ENCODE results near the gene RDH13. TPM values are rescaled to one million over a fixed set of nuclear protein-coding genes. Genes with fewer than 3 reads are reported as not detected.

Gene RDH13
- total and polyA plus RNA-seq, 4 donors, result 9.2 to 30.5 (median 18.6) TPM

- 30 to 33% methylated on average over 17 of the region's 17 CpGs for WGBS, 2 donors
Observed at GRCh38 chr19:55087542-55087901, 24.6 kb upstream of the RDH13 start.

GRCh38 chr19:55086730-55087541, 24.0 kb upstream of the RDH13 start:
- H3K36me3 ChIP-seq (ENCODE audit: control insufficient read depth in 4 of 4, insufficient read depth in 4 of 4, low read length in 4 of 4), result peaks cover 0 to 15% (median 3%) of the 10 kb centered on the region in 4 donors
- H3K27me3 ChIP-seq (ENCODE audit: control insufficient read depth in 3 of 3, insufficient read depth in 3 of 3, low read length in 2 of 3), result peaks cover 0 to 53% (median 37%) of the 10 kb centered on the region in 3 donors
- WGBS, 2 donors, result 3 to 4% methylated on average over 74 of the region's 74 CpGs
- no peaks in the 10 kb centered on the region for H3K9me3 ChIP-seq (ENCODE audit: control insufficient read depth in 4 of 4, insufficient read depth in 3 of 4, low read length in 3 of 4)
- H3K27ac ChIP-seq (ENCODE audit: low read depth in 1 of 2, low read length in 1 of 2), result peak overlapping the region in 1 of 2 donors; percentile 9
- no peak for TF ChIP-seq CTCF (IDR thresholded peaks at IDR 0.05; ENCODE audit: control extremely low read depth, extremely low read depth)
- no peak overlapping the region for H3K4me3 ChIP-seq
- H3K4me1 ChIP-seq (ENCODE audit: control insufficient read depth in 5 of 5, insufficient read depth in 5 of 5, low read length in 5 of 5), result peaks cover 0 to 17% (median 4%) of the 10 kb centered on the region in 5 donors
- DNase-seq (peak; percentile 90 to 92 (median 91)), ATAC-seq (ENCODE audit: insufficient read depth, low FRiP score) (peak; percentile 88)
- H3K9ac ChIP-seq (ENCODE audit: insufficient read depth in 1 of 2, low read length in 2 of 2), result no peak overlapping the region

More at GRCh38 chr19:55087542-55087901, 24.6 kb upstream of the RDH13 start:
- DNase-seq (peak in 2 of 3 donors; percentile 24 to 35), ATAC-seq (ENCODE audit: insufficient read depth, low FRiP score) (no peak)
- Histone ChIP-seq H3K36me3 (ENCODE audit: control insufficient read depth in 4 of 4, insufficient read depth in 4 of 4, low read length in 4 of 4) (peaks cover 0 to 21% (median 4%) of the 10 kb centered on the region in 4 donors), H3K4me3 (no peak overlapping the region), H3K27me3 (ENCODE audit: control insufficient read depth in 3 of 3, insufficient read depth in 3 of 3, low read length in 2 of 3) (peaks cover 0 to 48% (median 31%) of the 10 kb centered on the region in 3 donors), H3K9me3 (ENCODE audit: control insufficient read depth in 4 of 4, insufficient read depth in 3 of 4, low read length in 3 of 4) (no peaks in the 10 kb centered on the region), H3K27ac (ENCODE audit: low read depth in 1 of 2, low read length in 1 of 2) (peak overlapping the region in 1 of 2 donors; percentile 9), H3K4me1 (ENCODE audit: control insufficient read depth in 5 of 5, insufficient read depth in 5 of 5, low read length in 5 of 5) (peaks cover 0 to 17% (median under 1%) of the 10 kb centered on the region in 5 donors), H3K9ac (ENCODE audit: insufficient read depth in 1 of 2, low read length in 2 of 2) (no peak overlapping the region)
- no peak for TF ChIP-seq CTCF (IDR thresholded peaks at IDR 0.05; ENCODE audit: control extremely low read depth, extremely low read depth)

- TF ChIP-seq CTCF (IDR thresholded peaks at IDR 0.05; ENCODE audit: control extremely low read depth, extremely low read depth), result no peak
Observed at GRCh38 chr19:55085923-55086715, 23.2 kb upstream of the RDH13 start.

More at GRCh38 chr19:55085923-55086715, 23.2 kb upstream of the RDH13 start:
- DNase-seq, result no peak
- Histone ChIP-seq H3K9me3 (ENCODE audit: control insufficient read depth in 4 of 4, insufficient read depth in 3 of 4, low read length in 3 of 4) (peaks cover 0 to 2% (median 0%) of the 10 kb centered on the region in 4 donors), H3K36me3 (ENCODE audit: control insufficient read depth in 4 of 4, insufficient read depth in 4 of 4, low read length in 4 of 4) (peaks cover 0 to 7% (median 2%) of the 10 kb centered on the region in 4 donors), H3K27ac (ENCODE audit: low read depth in 1 of 2, low read length in 1 of 2) (no peak overlapping the region), H3K4me3 (no peak overlapping the region), H3K4me1 (ENCODE audit: control insufficient read depth in 5 of 5, insufficient read depth in 5 of 5, low read length in 5 of 5) (peaks cover 0 to 17% (median 4%) of the 10 kb centered on the region in 5 donors), H3K27me3 (ENCODE audit: control insufficient read depth in 3 of 3, insufficient read depth in 3 of 3, low read length in 2 of 3) (peaks cover 0 to 59% (median 41%) of the 10 kb centered on the region in 3 donors), H3K9ac (ENCODE audit: insufficient read depth in 1 of 2, low read length in 2 of 2) (no peak overlapping the region)
- no peak for ATAC-seq (ENCODE audit: insufficient read depth, low FRiP score)
- WGBS, 2 donors, result 38% methylated on average over 32 to 35 of the region's 35 CpGs

All from lung (tissue), 12 donors.